GM19240 (cell line): ENCODE data around the gene TFAP2C.

Experiments
- DNase-seq: peaks from one replicate; pipeline ENCODE4 v3.0.0; 2011; ENCODE audit warnings: low spot score; ENCODE audit not compliant: insufficient read length

The TFAP2C gene

GRCh38 chr20:56628873-56629463, at the start of gene TFAP2C:
Gene TFAP2C, plus strand, starts transcription at chr20:56629306. Its CDS starts 239 bp downstream, at chr20:56629545.
- DNase-seq, result no peak

GRCh38 chr20:56580226-56580625, 48.9 kb upstream of the TFAP2C start:
- no peak for DNase-seq

GRCh38 chr20:56581701-56582100, 47.4 kb upstream of the TFAP2C start:
- DNase-seq, result no peak

GRCh38 chr20:56582542-56582941, 46.6 kb upstream of the TFAP2C start:
- DNase-seq, result no peak

GRCh38 chr20:56584916-56585315, 44.2 kb upstream of the TFAP2C start:
- DNase-seq, result no peak

- no peak for DNase-seq
Measured at GRCh38 chr20:56587307-56588041, 41.6 kb upstream of the TFAP2C start.

- DNase-seq, result no peak
Measured at GRCh38 chr20:56588996-56589395, 40.1 kb upstream of the TFAP2C start.

- no peak for DNase-seq
Measured at GRCh38 chr20:56589633-56590032, 39.5 kb upstream of the TFAP2C start.

GRCh38 chr20:56590888-56591287, 38.2 kb upstream of the TFAP2C start:
- no peak for DNase-seq

GRCh38 chr20:56592211-56592610, 36.9 kb upstream of the TFAP2C start:
- no peak for DNase-seq

- no peak for DNase-seq
Measured at GRCh38 chr20:56592817-56593216, 36.3 kb upstream of the TFAP2C start.

GRCh38 chr20:56595746-56596475, 33.2 kb upstream of the TFAP2C start:
- DNase-seq, result no peak

GRCh38 chr20:56601166-56601565, 27.9 kb upstream of the TFAP2C start:
- no peak for DNase-seq

- no peak for DNase-seq
Measured at GRCh38 chr20:56604673-56605072, 24.4 kb upstream of the TFAP2C start.

GRCh38 chr20:56605261-56605996, 23.7 kb upstream of the TFAP2C start:
- DNase-seq, result no peak

GRCh38 chr20:56606174-56606945, 22.7 kb upstream of the TFAP2C start:
- no peak for DNase-seq

GRCh38 chr20:56607061-56607704, 21.9 kb upstream of the TFAP2C start:
- DNase-seq, result no peak

GRCh38 chr20:56608376-56608775, 20.7 kb upstream of the TFAP2C start:
- DNase-seq, result no peak

GRCh38 chr20:56609321-56609720, 19.8 kb upstream of the TFAP2C start:
- DNase-seq, result no peak

GRCh38 chr20:56610098-56610497, 19.0 kb upstream of the TFAP2C start:
- no peak for DNase-seq

- no peak for DNase-seq
Measured at GRCh38 chr20:56614196-56614595, 14.9 kb upstream of the TFAP2C start.
